DND-41 (cell line): ENCODE results near the gene RMND1.

Source experiments
- ATAC-seq: fragments of 200-7000 bp; cut with Tn5 transposase; 3 replicates; pipeline ENCODE4 v1.9.1; 2021; ENCODE audit warnings: low read depth; ENCODE audit not compliant: insufficient read depth
- DNase-seq: peaks from one replicate; pipeline ENCODE4 v3.0.0-alpha.2; 2020
- H2AFZ ChIP-seq: 2 replicates; pipeline ENCODE4 v1.6.0; 2012; ENCODE audit warnings: low read depth, low read length
- H3K27ac ChIP-seq: 2 replicates; pipeline ENCODE4 v1.5.1; 2012; ENCODE audit warnings: low read length, inconsistent platforms
- H3K27me3 ChIP-seq: fragments of 200-600 bp; sonication (generic); 2 replicates; pipeline ENCODE4 v1.6.0; 2012; ENCODE audit warnings: low read length, mild to moderate bottlenecking, inconsistent platforms; ENCODE audit not compliant: insufficient read depth, poor library complexity
- H3K36me3 ChIP-seq: 2 replicates; pipeline ENCODE4 v1.5.1; 2012; ENCODE audit warnings: low read length, inconsistent platforms; ENCODE audit not compliant: insufficient read depth
- H3K4me1 ChIP-seq: 2 replicates; pipeline ENCODE4 v1.5.1; 2012; ENCODE audit warnings: mild to moderate bottlenecking, low read length; ENCODE audit not compliant: insufficient read depth
- H3K4me2 ChIP-seq: 2 replicates; pipeline ENCODE4 v1.6.0; 2012; ENCODE audit warnings: mild to moderate bottlenecking, moderate library complexity, low read length, inconsistent platforms; ENCODE audit not compliant: insufficient read depth
- H3K4me3 ChIP-seq, 2 experiments: fragments of 200-600 bp in 1 of 2; shearing (Covaris generic) in 1 of 2; 2 replicates each; pipeline ENCODE4 v1.5.1; 2012 to 2016; ENCODE audit warnings: inconsistent platforms in 2 of 2, low read length in 2 of 2, mild to moderate bottlenecking in 2 of 2, low read depth in 1 of 2, moderate library complexity in 1 of 2
- H3K79me2 ChIP-seq: 2 replicates; pipeline ENCODE4 v1.6.0; 2012; ENCODE audit warnings: low read length, inconsistent platforms; ENCODE audit not compliant: insufficient read depth
- H3K9ac ChIP-seq: 2 replicates; pipeline ENCODE4 v1.6.0; 2012; ENCODE audit warnings: low read depth, mild to moderate bottlenecking, inconsistent platforms, low read length, moderate library complexity
- H3K9me3 ChIP-seq: 2 replicates; pipeline ENCODE4 v1.5.1; 2012; ENCODE audit warnings: low read length, moderate library complexity, mild to moderate bottlenecking, inconsistent platforms; ENCODE audit not compliant: insufficient read depth, severe bottlenecking
- H4K20me1 ChIP-seq: 2 replicates; pipeline ENCODE4 v1.6.0; 2012; ENCODE audit warnings: low read length; ENCODE audit not compliant: insufficient read depth
- CTCF ChIP-seq: IDR thresholded peaks from 2 replicates; pipeline ENCODE4 v1.5.1; 2012; ENCODE audit warnings: borderline replicate concordance, low read length, moderate library complexity, mild to moderate bottlenecking; ENCODE audit not compliant: poor library complexity, severe bottlenecking; ENCODE audit errors: extremely low read depth
- EZH2 ChIP-seq: IDR thresholded peaks from 3 replicates; pipeline ENCODE4 v1.6.1; 2012; ENCODE audit warnings: borderline replicate concordance, low read depth, mild to moderate bottlenecking, moderate library complexity, low read length, inconsistent platforms; ENCODE audit not compliant: severe bottlenecking

RMND1 gene

GRCh38 chr6:151428093-151428735, 23.7 kb downstream of the RMND1 start:
- no peaks in the 10 kb centered on the region for H3K27me3 ChIP-seq
- no peak for TF ChIP-seq EZH2
- TF ChIP-seq CTCF = no peak
- no peak overlapping the region for H2AFZ ChIP-seq

GRCh38 chr6:151425561-151425960, 26.4 kb downstream of the RMND1 start:
- no peaks in the 10 kb centered on the region for H4K20me1 ChIP-seq
- DNase-seq = no peak
- no peak for ATAC-seq
- no peaks in the 10 kb centered on the region for H3K27me3 ChIP-seq
- no peaks in the 10 kb centered on the region for H3K79me2 ChIP-seq
- no peak overlapping the region for H3K27ac ChIP-seq
- no peak for TF ChIP-seq CTCF
- no peak for TF ChIP-seq EZH2
- H3K4me2 ChIP-seq = no peak overlapping the region
- H2AFZ ChIP-seq = no peak overlapping the region
- peaks cover 74% of the 10 kb centered on the region for H3K36me3 ChIP-seq
- H3K9ac ChIP-seq = no peak overlapping the region
- H3K4me1 ChIP-seq = no peaks in the 10 kb centered on the region
- no peak overlapping the region for H3K4me3 ChIP-seq
- H3K9me3 ChIP-seq = no peaks in the 10 kb centered on the region

More at GRCh38 chr6:151428093-151428735, 23.7 kb downstream of the RMND1 start:
- Histone ChIP-seq H3K4me1 (no peaks in the 10 kb centered on the region), H3K79me2 (no peaks in the 10 kb centered on the region), H3K9me3 (no peaks in the 10 kb centered on the region), H3K36me3 (peaks cover 75% of the 10 kb centered on the region), H3K4me3 (no peak overlapping the region), H3K27ac (no peak overlapping the region), H3K4me2 (no peak overlapping the region), H4K20me1 (no peaks in the 10 kb centered on the region; the same call in 1 of the 2 replicates), H3K9ac (no peak overlapping the region)
- no peak for ATAC-seq
- no peak for DNase-seq

GRCh38 chr6:151422981-151423380, 28.9 kb downstream of the RMND1 start:
- DNase-seq (no peak), ATAC-seq (no peak)
- H4K20me1 ChIP-seq = no peaks in the 10 kb centered on the region
- no peak overlapping the region for H3K4me3 ChIP-seq
- no peaks in the 10 kb centered on the region for H3K79me2 ChIP-seq
- peaks cover 66% of the 10 kb centered on the region for H3K36me3 ChIP-seq
- no peaks in the 10 kb centered on the region for H3K9me3 ChIP-seq
- no peak overlapping the region for H3K27ac ChIP-seq
- no peaks in the 10 kb centered on the region for H3K4me1 ChIP-seq
- no peak overlapping the region for H2AFZ ChIP-seq
- no peak overlapping the region for H3K4me2 ChIP-seq
- TF ChIP-seq CTCF (no peak), EZH2 (no peak)
- H3K9ac ChIP-seq = no peak overlapping the region
- no peaks in the 10 kb centered on the region for H3K27me3 ChIP-seq
